ENCODE measurements around the gene ROBO2.

DNA sequence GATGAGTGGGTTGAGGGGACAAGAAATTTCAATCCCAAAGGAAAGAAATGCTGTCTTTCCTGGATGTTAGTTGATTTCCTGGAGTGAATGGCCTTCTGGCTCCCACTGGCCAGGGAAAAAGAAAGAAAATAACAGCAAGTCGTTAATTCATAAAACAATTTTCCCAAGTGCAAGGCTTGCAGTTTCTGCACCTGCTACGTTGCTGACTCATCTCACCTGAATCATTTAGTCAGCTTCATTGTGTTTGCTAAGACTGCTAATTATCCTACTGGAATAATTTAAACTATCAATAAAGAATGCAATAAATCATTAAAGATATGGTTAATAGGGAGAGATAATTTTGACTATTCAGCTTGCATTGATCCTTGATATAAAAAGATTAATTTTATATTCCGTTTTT is 387.6 kb downstream of the ROBO2 start:
- no peak for TF ChIP-seq YY1 (IDR thresholded peaks at IDR 0.05; ENCODE audit: low read depth)
- TF ChIP-seq POLR2AphosphoS5 (IDR thresholded peaks at IDR 0.05; ENCODE audit: low read depth, low read length): no peak
- TF ChIP-seq NFIC (IDR thresholded peaks at IDR 0.05; ENCODE audit: borderline replicate concordance): no peak
- TF ChIP-seq MXI1 (IDR thresholded peaks at IDR 0.05; ENCODE audit: low read depth, low read length): no peak
- TF ChIP-seq NRF1 (IDR thresholded peaks at IDR 0.05; ENCODE audit: low read depth, low read length): no peak
- TF ChIP-seq, protein P1, sequence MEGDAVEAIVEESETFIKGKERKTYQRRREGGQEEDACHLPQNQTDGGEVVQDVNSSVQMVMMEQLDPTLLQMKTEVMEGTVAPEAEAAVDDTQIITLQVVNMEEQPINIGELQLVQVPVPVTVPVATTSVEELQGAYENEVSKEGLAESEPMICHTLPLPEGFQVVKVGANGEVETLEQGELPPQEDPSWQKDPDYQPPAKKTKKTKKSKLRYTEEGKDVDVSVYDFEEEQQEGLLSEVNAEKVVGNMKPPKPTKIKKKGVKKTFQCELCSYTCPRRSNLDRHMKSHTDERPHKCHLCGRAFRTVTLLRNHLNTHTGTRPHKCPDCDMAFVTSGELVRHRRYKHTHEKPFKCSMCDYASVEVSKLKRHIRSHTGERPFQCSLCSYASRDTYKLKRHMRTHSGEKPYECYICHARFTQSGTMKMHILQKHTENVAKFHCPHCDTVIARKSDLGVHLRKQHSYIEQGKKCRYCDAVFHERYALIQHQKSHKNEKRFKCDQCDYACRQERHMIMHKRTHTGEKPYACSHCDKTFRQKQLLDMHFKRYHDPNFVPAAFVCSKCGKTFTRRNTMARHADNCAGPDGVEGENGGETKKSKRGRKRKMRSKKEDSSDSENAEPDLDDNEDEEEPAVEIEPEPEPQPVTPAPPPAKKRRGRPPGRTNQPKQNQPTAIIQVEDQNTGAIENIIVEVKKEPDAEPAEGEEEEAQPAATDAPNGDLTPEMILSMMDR (IDR thresholded peaks at IDR 0.05): no peak
- TF ChIP-seq, protein P2, sequence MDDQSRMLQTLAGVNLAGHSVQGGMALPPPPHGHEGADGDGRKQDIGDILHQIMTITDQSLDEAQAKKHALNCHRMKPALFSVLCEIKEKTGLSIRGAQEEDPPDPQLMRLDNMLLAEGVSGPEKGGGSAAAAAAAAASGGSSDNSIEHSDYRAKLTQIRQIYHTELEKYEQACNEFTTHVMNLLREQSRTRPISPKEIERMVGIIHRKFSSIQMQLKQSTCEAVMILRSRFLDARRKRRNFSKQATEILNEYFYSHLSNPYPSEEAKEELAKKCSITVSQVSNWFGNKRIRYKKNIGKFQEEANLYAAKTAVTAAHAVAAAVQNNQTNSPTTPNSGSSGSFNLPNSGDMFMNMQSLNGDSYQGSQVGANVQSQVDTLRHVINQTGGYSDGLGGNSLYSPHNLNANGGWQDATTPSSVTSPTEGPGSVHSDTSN (IDR thresholded peaks at IDR 0.05): no peak
- no peak for TF ChIP-seq CHD2 (IDR thresholded peaks at IDR 0.05; ENCODE audit: low read length, partially characterized antibody)

All from SK-N-SH (cell line).